ENCODE data around the gene TGM6.

TGM6 gene

GRCh38 chr20:2469991-2470422, 89.3 kb downstream of the TGM6 start:
- Histone ChIP-seq H3K36me3 (ENCODE audit: control insufficient read depth, insufficient read depth, low read length) (peaks cover 43% of the 10 kb centered on the region), H3K4me3 (ENCODE audit: low read depth, low read length) (peak overlapping the region; percentile 83), H3K27me3 (ENCODE audit: control insufficient read depth, insufficient read depth, low read length) (no peaks in the 10 kb centered on the region), H3K9ac (ENCODE audit: low read length) (peak overlapping the region; percentile 98), H3K27ac (ENCODE audit: low read depth, low read length) (peak overlapping the region; percentile 95), H3K4me1 (ENCODE audit: control insufficient read depth, insufficient read depth, low read length) (peaks cover 5% of the 10 kb centered on the region; the same call in 1 of the 2 replicates), H3K9me3 (ENCODE audit: control insufficient read depth, insufficient read depth, low read depth, low read length) (no peaks in the 10 kb centered on the region)

GRCh38 chr20:2470423-2471193, 89.9 kb downstream of the TGM6 start, which contains the start of gene SNRPB:
Gene SNRPB, minus strand, starts transcription at chr20:2470789. Its CDS starts 99 bp downstream, at chr20:2470690.
- H3K9ac ChIP-seq (ENCODE audit: low read length): peak within 1 kb of the TSS; percentile 98
- peak within 1 kb of the TSS; percentile 83 for H3K4me3 ChIP-seq (ENCODE audit: low read depth, low read length)
- peaks cover 5% of the 10 kb centered on the region; the same call in 1 of the 2 replicates for H3K4me1 ChIP-seq (ENCODE audit: control insufficient read depth, insufficient read depth, low read length)
- H3K36me3 ChIP-seq (ENCODE audit: control insufficient read depth, insufficient read depth, low read length): peaks cover 37% of the 10 kb centered on the region
- H3K9me3 ChIP-seq (ENCODE audit: control insufficient read depth, insufficient read depth, low read depth, low read length): no peaks in the 10 kb centered on the region
- peak within 1 kb of the TSS; percentile 95 for H3K27ac ChIP-seq (ENCODE audit: low read depth, low read length)
- H3K27me3 ChIP-seq (ENCODE audit: control insufficient read depth, insufficient read depth, low read length): no peaks in the 10 kb centered on the region

- Histone ChIP-seq H3K4me1 (ENCODE audit: control insufficient read depth, insufficient read depth, low read length) (peaks cover 5% of the 10 kb centered on the region; the same call in 1 of the 2 replicates), H3K9ac (ENCODE audit: low read length) (no peak overlapping the region), H3K9me3 (ENCODE audit: control insufficient read depth, insufficient read depth, low read depth, low read length) (no peaks in the 10 kb centered on the region), H3K4me3 (ENCODE audit: low read depth, low read length) (no peak overlapping the region), H3K27me3 (ENCODE audit: control insufficient read depth, insufficient read depth, low read length) (no peaks in the 10 kb centered on the region), H3K36me3 (ENCODE audit: control insufficient read depth, insufficient read depth, low read length) (peaks cover 8% of the 10 kb centered on the region), H3K27ac (ENCODE audit: low read depth, low read length) (no peak overlapping the region)
Measured at GRCh38 chr20:2473516-2473915, 92.8 kb downstream of the TGM6 start.

- H3K27me3 ChIP-seq (ENCODE audit: control insufficient read depth, insufficient read depth, low read length): no peaks in the 10 kb centered on the region
- no peak overlapping the region for H3K9ac ChIP-seq (ENCODE audit: low read length)
- no peak overlapping the region for H3K4me3 ChIP-seq (ENCODE audit: low read depth, low read length)
- H3K36me3 ChIP-seq (ENCODE audit: control insufficient read depth, insufficient read depth, low read length): no peaks in the 10 kb centered on the region; the same call in 1 of the 2 replicates
- H3K9me3 ChIP-seq (ENCODE audit: control insufficient read depth, insufficient read depth, low read depth, low read length): no peaks in the 10 kb centered on the region
- no peaks in the 10 kb centered on the region for H3K4me1 ChIP-seq (ENCODE audit: control insufficient read depth, insufficient read depth, low read length)
- H3K27ac ChIP-seq (ENCODE audit: low read depth, low read length): no peak overlapping the region
Measured at GRCh38 chr20:2475850-2476741, 95.4 kb downstream of the TGM6 start.

- Histone ChIP-seq H3K27me3 (ENCODE audit: control insufficient read depth, insufficient read depth, low read length) (no peaks in the 10 kb centered on the region), H3K36me3 (ENCODE audit: control insufficient read depth, insufficient read depth, low read length) (no peaks in the 10 kb centered on the region; the same call in 1 of the 2 replicates), H3K27ac (ENCODE audit: low read depth, low read length) (no peak overlapping the region), H3K9me3 (ENCODE audit: control insufficient read depth, insufficient read depth, low read depth, low read length) (no peaks in the 10 kb centered on the region), H3K4me3 (ENCODE audit: low read depth, low read length) (no peak overlapping the region), H3K4me1 (ENCODE audit: control insufficient read depth, insufficient read depth, low read length) (no peaks in the 10 kb centered on the region), H3K9ac (ENCODE audit: low read length) (no peak overlapping the region)
Measured at GRCh38 chr20:2476742-2477615, 96.3 kb downstream of the TGM6 start.

GRCh38 chr20:2480381-2480780, 99.7 kb downstream of the TGM6 start:
- no peak overlapping the region for H3K4me3 ChIP-seq (ENCODE audit: low read depth, low read length)
- no peaks in the 10 kb centered on the region; the same call in 1 of the 2 replicates for H3K36me3 ChIP-seq (ENCODE audit: control insufficient read depth, insufficient read depth, low read length)
- H3K4me1 ChIP-seq (ENCODE audit: control insufficient read depth, insufficient read depth, low read length): no peaks in the 10 kb centered on the region
- H3K9ac ChIP-seq (ENCODE audit: low read length): no peak overlapping the region
- H3K27ac ChIP-seq (ENCODE audit: low read depth, low read length): no peak overlapping the region
- no peaks in the 10 kb centered on the region for H3K9me3 ChIP-seq (ENCODE audit: control insufficient read depth, insufficient read depth, low read depth, low read length)
- H3K27me3 ChIP-seq (ENCODE audit: control insufficient read depth, insufficient read depth, low read length): no peaks in the 10 kb centered on the region

All from HUES6 (cell line).